ENCODE results near the gene SNX9. TPM values are rescaled to one million over a fixed set of nuclear protein-coding genes. Genes with fewer than 3 reads are reported as not detected.
A peak's percentile ranks its signal among the peaks of the same experiment; 100 is the strongest.

SNX9 gene
- total RNA-seq, 6 donors from 2014 or later = 13.6 to 31.6 (median 19.0) TPM

DNA sequence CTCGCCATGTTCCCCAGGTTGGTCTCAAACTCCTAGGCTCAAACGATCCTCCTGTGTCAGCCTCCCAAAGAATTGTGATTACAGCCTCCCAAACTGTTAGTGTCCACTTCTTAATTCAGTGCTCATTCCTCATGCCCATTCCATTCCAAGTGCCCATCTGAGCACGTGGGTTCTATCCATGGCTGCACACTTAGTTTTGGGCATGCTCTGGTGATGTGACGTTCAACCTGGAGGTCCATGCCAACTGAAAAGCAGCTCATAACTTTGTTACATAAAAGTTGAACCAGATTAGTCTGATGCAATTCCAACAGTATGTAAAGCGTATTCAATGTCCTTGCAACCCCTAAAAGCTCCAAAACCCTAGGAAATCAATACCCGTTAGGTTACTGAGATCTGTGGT, 11.5 kb downstream of the SNX9 start:
- no peak overlapping the region for H3K4me3 ChIP-seq
- no peak overlapping the region for H3K27ac ChIP-seq
- 95 to 96% methylated on average over 6 of the region's 6 CpGs for WGBS, 2 donors
- peaks cover 4 to 14% (median 11%) of the 10 kb centered on the region in 4 donors for H3K4me1 ChIP-seq
- no peaks in the 10 kb centered on the region for H3K9me3 ChIP-seq
- DNase-seq (no peak), ATAC-seq (ENCODE audit: low FRiP score in 2 of 2) (no peak)
- H3K27me3 ChIP-seq = no peaks in the 10 kb centered on the region
- TF ChIP-seq POLR2A (IDR thresholded peaks at IDR 0.05) = no peak
- TF ChIP-seq EP300 (IDR thresholded peaks at IDR 0.05) = no peak
- TF ChIP-seq, protein P1, sequence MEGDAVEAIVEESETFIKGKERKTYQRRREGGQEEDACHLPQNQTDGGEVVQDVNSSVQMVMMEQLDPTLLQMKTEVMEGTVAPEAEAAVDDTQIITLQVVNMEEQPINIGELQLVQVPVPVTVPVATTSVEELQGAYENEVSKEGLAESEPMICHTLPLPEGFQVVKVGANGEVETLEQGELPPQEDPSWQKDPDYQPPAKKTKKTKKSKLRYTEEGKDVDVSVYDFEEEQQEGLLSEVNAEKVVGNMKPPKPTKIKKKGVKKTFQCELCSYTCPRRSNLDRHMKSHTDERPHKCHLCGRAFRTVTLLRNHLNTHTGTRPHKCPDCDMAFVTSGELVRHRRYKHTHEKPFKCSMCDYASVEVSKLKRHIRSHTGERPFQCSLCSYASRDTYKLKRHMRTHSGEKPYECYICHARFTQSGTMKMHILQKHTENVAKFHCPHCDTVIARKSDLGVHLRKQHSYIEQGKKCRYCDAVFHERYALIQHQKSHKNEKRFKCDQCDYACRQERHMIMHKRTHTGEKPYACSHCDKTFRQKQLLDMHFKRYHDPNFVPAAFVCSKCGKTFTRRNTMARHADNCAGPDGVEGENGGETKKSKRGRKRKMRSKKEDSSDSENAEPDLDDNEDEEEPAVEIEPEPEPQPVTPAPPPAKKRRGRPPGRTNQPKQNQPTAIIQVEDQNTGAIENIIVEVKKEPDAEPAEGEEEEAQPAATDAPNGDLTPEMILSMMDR (IDR thresholded peaks at IDR 0.05) = no peak
- TF ChIP-seq POLR2AphosphoS5 (IDR thresholded peaks at IDR 0.05) = no peak
- no peaks in the 10 kb centered on the region for H3K36me3 ChIP-seq

DNA sequence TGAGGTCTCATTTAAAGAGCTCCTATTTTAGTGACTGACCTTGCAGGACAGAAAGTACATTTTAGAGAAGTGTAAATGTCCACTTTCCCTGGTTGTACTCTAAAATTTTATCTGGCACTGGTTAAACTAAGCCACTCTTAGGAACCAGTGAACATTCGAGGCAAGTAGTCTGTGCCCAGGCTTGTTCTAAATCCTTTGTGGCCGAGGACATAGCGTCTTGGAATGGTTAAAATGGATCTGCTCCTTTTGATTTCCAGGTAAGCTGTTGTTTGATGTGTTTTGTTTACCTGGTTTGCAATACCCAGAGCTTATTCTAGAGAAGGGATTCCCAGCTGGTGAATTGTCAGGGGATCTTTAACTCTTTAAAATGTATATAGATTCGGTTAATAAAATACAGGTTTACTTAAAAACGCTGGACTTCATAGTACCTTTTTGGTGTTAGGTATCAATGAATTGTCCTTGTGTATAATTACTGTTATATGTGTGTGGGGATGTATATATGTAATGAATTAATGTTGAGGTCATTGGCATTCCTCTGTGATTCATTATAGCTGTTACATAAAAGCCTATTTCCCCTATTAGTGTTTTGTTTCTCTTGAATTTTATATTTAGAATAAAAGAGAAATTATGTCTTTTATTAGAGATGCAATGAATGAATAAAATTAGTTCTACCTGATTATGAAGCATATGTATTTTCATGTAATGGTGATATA, 15.8 kb downstream of the SNX9 start:
- Histone ChIP-seq H3K27me3 (no peaks in the 10 kb centered on the region), H3K4me3 (no peak overlapping the region), H3K4me1 (peaks cover 4 to 12% (median 8%) of the 10 kb centered on the region in 4 donors), H3K9me3 (no peaks in the 10 kb centered on the region), H3K36me3 (no peaks in the 10 kb centered on the region), H3K27ac (no peak overlapping the region)
- no peak for TF ChIP-seq POLR2AphosphoS5 (IDR thresholded peaks at IDR 0.05)
- TF ChIP-seq POLR2A (IDR thresholded peaks at IDR 0.05) = no peak
- TF ChIP-seq, protein P1 (IDR thresholded peaks at IDR 0.05) = no peak
- no peak for TF ChIP-seq EP300 (IDR thresholded peaks at IDR 0.05)
- ATAC-seq (ENCODE audit: low FRiP score in 2 of 2) (no peak), DNase-seq (no peak)
- WGBS, 2 donors = 87 to 91% methylated on average over 5 of the region's 5 CpGs

DNA sequence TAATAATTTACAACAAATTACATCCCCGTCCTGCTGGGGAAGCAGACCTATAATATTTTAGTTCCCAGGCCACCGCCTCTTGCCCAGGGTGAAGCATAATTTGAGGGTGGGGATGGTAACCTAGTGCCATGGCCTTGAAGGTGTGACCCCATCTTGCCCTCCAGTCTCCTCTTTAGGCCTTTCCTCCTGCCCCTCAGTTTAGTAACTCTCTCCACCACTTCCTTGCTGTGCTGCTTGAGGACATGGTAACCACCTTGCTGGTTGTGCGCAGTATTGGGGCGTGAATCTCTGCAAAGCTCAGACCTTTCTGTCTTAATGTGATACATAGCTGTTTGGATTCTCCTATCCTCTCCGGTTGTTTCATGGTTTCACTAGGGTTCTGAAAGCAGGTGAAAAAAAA, 16.6 kb downstream of the SNX9 start:
- H3K4me3 ChIP-seq = no peak overlapping the region
- no peak overlapping the region for H3K27ac ChIP-seq
- DNase-seq (no peak), ATAC-seq (ENCODE audit: low FRiP score in 2 of 2) (no peak)
- no peaks in the 10 kb centered on the region for H3K27me3 ChIP-seq
- peaks cover 4 to 12% (median 8%) of the 10 kb centered on the region in 4 donors for H3K4me1 ChIP-seq
- WGBS, 2 donors = 94 to 97% methylated on average over 5 of the region's 5 CpGs
- TF ChIP-seq POLR2A (IDR thresholded peaks at IDR 0.05) (no peak), POLR2AphosphoS5 (IDR thresholded peaks at IDR 0.05) (no peak), EP300 (IDR thresholded peaks at IDR 0.05) (no peak)
- TF ChIP-seq, protein P1 (IDR thresholded peaks at IDR 0.05) = no peak
- no peaks in the 10 kb centered on the region for H3K9me3 ChIP-seq
- H3K36me3 ChIP-seq = no peaks in the 10 kb centered on the region

DNA sequence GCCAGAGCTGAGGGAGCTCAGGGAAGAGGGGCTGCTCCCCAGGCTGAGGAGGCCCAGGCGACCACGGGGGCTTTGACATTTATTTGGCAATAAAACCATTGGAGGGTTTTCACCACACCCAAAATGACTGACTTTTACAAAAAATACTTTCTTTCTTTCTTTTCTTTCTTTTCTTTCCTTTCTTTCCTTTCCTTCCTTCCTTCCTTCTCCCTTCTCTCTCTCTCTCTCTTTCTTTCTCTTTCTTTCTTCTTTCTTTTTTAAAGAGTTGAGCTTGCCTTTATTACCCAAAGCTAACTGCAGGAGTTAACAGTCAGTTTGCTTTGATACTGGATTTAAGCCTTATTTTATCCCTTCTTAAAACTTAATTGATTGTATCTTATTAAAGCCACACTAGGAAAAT, 17.2 kb downstream of the SNX9 start:
- ATAC-seq (ENCODE audit: low FRiP score in 2 of 2) (no peak), DNase-seq (no peak)
- no peaks in the 10 kb centered on the region for H3K9me3 ChIP-seq
- TF ChIP-seq, protein P1 (IDR thresholded peaks at IDR 0.05) = no peak
- TF ChIP-seq POLR2AphosphoS5 (IDR thresholded peaks at IDR 0.05) (no peak), POLR2A (IDR thresholded peaks at IDR 0.05) (no peak)
- no peak overlapping the region for H3K27ac ChIP-seq
- no peaks in the 10 kb centered on the region for H3K36me3 ChIP-seq
- WGBS, 2 donors = 43 to 63% methylated on average over 2 of the region's 2 CpGs
- no peaks in the 10 kb centered on the region for H3K27me3 ChIP-seq
- H3K4me3 ChIP-seq = no peak overlapping the region
- H3K4me1 ChIP-seq = peaks cover 4 to 13% (median 8%) of the 10 kb centered on the region in 4 donors

DNA sequence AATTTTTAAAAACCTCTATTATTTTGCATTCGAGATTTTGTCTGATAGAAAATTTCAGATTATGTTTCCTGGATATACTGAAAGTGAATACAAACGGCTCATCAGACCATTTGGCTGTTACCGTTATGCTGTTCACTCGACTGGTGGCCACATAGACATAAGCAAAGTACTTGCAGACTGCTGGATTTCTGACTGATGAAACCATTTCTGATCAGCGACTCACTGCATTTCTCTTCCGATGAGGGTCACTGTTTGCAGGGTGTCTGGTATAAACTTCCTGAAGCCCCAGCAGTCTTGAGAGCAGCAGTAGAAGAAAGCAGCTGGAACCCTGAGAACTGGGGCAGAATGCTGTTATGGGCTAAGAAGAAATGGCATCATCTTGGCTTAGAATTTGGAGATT, 17.7 kb downstream of the SNX9 start:
- ATAC-seq (ENCODE audit: low FRiP score in 2 of 2) = peak in 1 of 2 donors; percentile 28
- no peak overlapping the region for H3K4me3 ChIP-seq
- DNase-seq = no peak
- no peak overlapping the region for H3K27ac ChIP-seq
- H3K4me1 ChIP-seq = peaks cover 6 to 18% (median 11%) of the 10 kb centered on the region in 4 donors
- no peaks in the 10 kb centered on the region for H3K27me3 ChIP-seq
- no peaks in the 10 kb centered on the region for H3K9me3 ChIP-seq
- TF ChIP-seq POLR2A (IDR thresholded peaks at IDR 0.05) (no peak), POLR2AphosphoS5 (IDR thresholded peaks at IDR 0.05) (no peak)
- 62 to 66% methylated on average over 5 to 6 of the region's 6 CpGs for WGBS, 2 donors
- H3K36me3 ChIP-seq = no peaks in the 10 kb centered on the region

All from upper lobe of left lung (tissue), 6 donors.